Heart left ventricle (tissue), 16 donors: ENCODE data around the gene TNFRSF14. TPM values are rescaled to one million over a fixed set of nuclear protein-coding genes. Genes with fewer than 3 reads are reported as not detected.

Experiments
- ATAC-seq, 4 donors: fragments of 200-7000 bp; cut with Tn5 transposase; one replicate each; pipeline ENCODE4 v1.9.1; 2020 to 2022; ENCODE audit warnings: moderate library complexity in 4 of 4, mild to moderate bottlenecking in 3 of 4, moderate number of reproducible peaks in 1 of 4
- DNase-seq, 5 donors: peaks; one replicate each; pipeline ENCODE4 v3.0.0-alpha.2; 2020
- H3K27ac ChIP-seq, 12 donors: fragments of 200-600 bp; sonication (generic) in 4 of 12; one replicate each; pipeline versions ENCODE4 v1.5.0 to v1.8.0; 2016 to 2022; ENCODE audit warnings: mild to moderate bottlenecking in 2 of 12
- H3K27me3 ChIP-seq, 9 donors: fragments of 200-600 bp; sonication (generic) in 2 of 9; one replicate each; pipeline versions ENCODE4 v1.5.1 to v1.8.0; 2016 to 2022; ENCODE audit warnings: mild to moderate bottlenecking in 3 of 9
- H3K36me3 ChIP-seq, 9 donors: fragments of 200-600 bp; sonication (generic) in 2 of 9; one replicate each; pipeline versions ENCODE4 v1.5.0 to v1.8.0; 2018 to 2022; ENCODE audit warnings: mild to moderate bottlenecking in 2 of 9
- H3K4me1 ChIP-seq, 12 donors: fragments of 200-600 bp; sonication (generic) in 4 of 12; one replicate each; pipeline versions ENCODE4 v1.5.0 to v1.8.0; 2016 to 2022; ENCODE audit warnings: mild to moderate bottlenecking in 3 of 12
- H3K4me3 ChIP-seq, 12 donors: fragments of 200-600 bp; sonication (generic) in 4 of 12; one replicate each; pipeline versions ENCODE4 v1.5.0 to v1.8.0; 2017 to 2022; ENCODE audit warnings: mild to moderate bottlenecking in 9 of 12, moderate library complexity in 4 of 12
- H3K9me3 ChIP-seq, 12 donors: fragments of 200-600 bp; sonication (generic) in 4 of 12; one replicate each; pipeline versions ENCODE4 v1.5.0 to v1.8.0; 2016 to 2022; ENCODE audit warnings: mild to moderate bottlenecking in 1 of 12
- POLR2A ChIP-seq, 2 donors: fragments of 450-650 bp; IDR thresholded peaks; one replicate each; pipeline ENCODE4 v1.6.1; 2017; ENCODE audit warnings: antibody characterized with exemption in 2 of 2, mild to moderate bottlenecking in 2 of 2, moderate library complexity in 2 of 2
- WGBS, 4 donors: extraction: QIAGEN DNeasy Blood & Tissue Kit in 2 of 4; methylation state at CpG; one replicate each; pipeline versions ENCODE4 v1.1.5 to v1.1.7; 2013 to 2018; 5-methylcytosine and 5-hydroxymethylcytosine counted together
- intact Hi-C, 10 donors: fragments of 100-400 bp; cut with DNase I; formaldehyde crosslinking; loops; one replicate each; pipeline versions ENCODE4 v1.11.1 to v1.14.2; 2022
- polyA plus RNA-seq, 2 donors: library from polyadenylated mRNA; stranded (reverse); fragments of 200-250 nt; gene quantifications; one replicate each; pipeline ENCODE4 v1.2.3, GENCODE V29; 2013
- total RNA-seq, 9 donors: library from RNA; depleted of rRNA in 2 of 9; stranded (reverse); fragments of >200 nt in 2 of 9; fragmentation: NEBNext Ultra II Directional in 3 of 9; extraction: Animal tissue kit (Norgen Biotek cat#: 25700) in 3 of 9; gene quantifications; one replicate each; pipeline versions ENCODE4 v1.1.0 to v1.2.4, GENCODE V29; 2016 to 2023
- TF ChIP-seq, protein P1 (sequence below), 12 donors: fragments of 200-600 bp; sonication (generic) in 4 of 12; IDR thresholded peaks; one replicate each; pipeline versions ENCODE4 v1.5.0 to v1.8.0; 2018 to 2022; ENCODE audit warnings: antibody characterized with exemption in 12 of 12, mild to moderate bottlenecking in 5 of 12
- donor health status: ischemic (EF 13 %, LVEDD 7.1; RV severe dilation, severe dysfunction).
- donor health status: healthy with polysubstance abuse.
- donor health status: DM: no; HTN: yes; CAD: no.
- donor health status: DM: no; HTN: no; CAD: no.
- donor health status: ischemic (EF 25% LVEDD 6.9; RV normal size, moderate dysfunction).
- donor health status: ischemic (EF 25% LVEDD 5.7; RV mildly dilated, moderate dysfunction).
- donor health status: healthy.
- donor health status: DM: yes; HTN: yes; CAD: no.
- donor health status: ischemic (EF 35%, LVEDD 5.7; RV mildly dilated, moderate dysfunction).
- donor health status: nonischemic (EF 11% LVEDD 7.7; RV severe dilation, severe dysfunction).
- donor health status: DM: yes; HTN: yes; CAD: no.
- donor health status: PGD.
- donor health status: ischemic (EF 29% LVEDD 5.4; RV normal size, mild dysfunction).
- donor health status: nonischemic (EF 23%, LVEDD 6.1; RV moderate dilation, normal function).

The TNFRSF14 gene
- total and polyA plus RNA-seq, 11 donors, result 7.8 to 70.8 (median 14.3) TPM

DNA sequence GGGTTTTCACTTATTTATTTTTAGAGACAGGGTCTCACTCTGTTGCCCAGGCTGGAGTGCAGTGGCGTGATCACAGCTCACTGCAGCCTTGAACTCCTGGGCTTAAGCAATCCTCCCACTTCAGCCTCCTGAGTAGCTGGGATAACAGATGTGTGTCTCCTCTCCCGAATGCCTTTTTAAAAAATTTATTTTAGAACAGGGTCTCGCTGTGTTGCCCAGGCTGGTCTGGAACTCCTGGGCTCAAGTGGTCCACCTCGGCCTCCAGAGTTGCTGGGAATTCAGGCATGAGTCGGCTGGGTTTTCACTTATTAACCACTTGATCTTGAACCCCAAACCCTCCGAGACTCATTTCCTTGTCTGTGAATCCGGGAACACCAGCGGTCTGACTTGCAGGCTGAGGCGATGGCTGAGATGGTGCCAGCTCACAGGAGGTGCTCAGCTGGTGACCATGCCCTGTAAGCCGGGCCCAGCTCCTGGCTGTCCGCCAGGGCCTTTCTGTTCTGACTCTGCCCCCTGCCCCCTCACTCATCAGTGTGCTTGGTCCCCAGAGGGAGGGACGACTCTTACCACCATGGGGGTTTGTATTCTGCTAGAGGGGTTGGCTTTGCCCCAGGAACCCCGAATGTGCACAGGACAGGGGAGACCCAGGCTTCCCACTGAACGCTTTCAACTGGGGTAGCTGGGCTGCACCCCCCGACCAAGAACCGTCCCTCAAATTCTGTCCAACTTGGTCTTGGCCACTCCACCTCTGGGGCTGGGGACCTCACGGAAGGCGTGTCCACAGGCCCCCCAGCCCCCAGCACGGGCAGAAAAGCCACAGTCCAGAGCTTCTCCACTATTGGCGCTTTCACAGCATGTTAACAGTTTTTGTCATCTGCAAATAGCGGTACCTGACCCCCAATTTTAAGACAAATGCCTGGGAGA, 54.1 kb downstream of the TNFRSF14 start:
- H3K27ac ChIP-seq, result no peak overlapping the region
- 66 to 73% (median 68%) methylated on average over 17 to 21 of the region's 21 CpGs for WGBS, 4 donors
- peaks cover 0 to 24% (median 0%) of the 10 kb centered on the region in 9 donors for H3K27me3 ChIP-seq
- peaks cover 0 to 10% (median 2%) of the 10 kb centered on the region in 12 donors for H3K4me1 ChIP-seq
- no peak for TF ChIP-seq POLR2A (IDR thresholded peaks at IDR 0.05)
- TF ChIP-seq, protein P1, sequence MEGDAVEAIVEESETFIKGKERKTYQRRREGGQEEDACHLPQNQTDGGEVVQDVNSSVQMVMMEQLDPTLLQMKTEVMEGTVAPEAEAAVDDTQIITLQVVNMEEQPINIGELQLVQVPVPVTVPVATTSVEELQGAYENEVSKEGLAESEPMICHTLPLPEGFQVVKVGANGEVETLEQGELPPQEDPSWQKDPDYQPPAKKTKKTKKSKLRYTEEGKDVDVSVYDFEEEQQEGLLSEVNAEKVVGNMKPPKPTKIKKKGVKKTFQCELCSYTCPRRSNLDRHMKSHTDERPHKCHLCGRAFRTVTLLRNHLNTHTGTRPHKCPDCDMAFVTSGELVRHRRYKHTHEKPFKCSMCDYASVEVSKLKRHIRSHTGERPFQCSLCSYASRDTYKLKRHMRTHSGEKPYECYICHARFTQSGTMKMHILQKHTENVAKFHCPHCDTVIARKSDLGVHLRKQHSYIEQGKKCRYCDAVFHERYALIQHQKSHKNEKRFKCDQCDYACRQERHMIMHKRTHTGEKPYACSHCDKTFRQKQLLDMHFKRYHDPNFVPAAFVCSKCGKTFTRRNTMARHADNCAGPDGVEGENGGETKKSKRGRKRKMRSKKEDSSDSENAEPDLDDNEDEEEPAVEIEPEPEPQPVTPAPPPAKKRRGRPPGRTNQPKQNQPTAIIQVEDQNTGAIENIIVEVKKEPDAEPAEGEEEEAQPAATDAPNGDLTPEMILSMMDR (IDR thresholded peaks at IDR 0.05), result no peak
- peaks cover 0 to 23% (median 10%) of the 10 kb centered on the region in 12 donors for H3K9me3 ChIP-seq
- no peaks in the 10 kb centered on the region for H3K36me3 ChIP-seq
- H3K4me3 ChIP-seq, result peak overlapping the region in 1 of 12 donors; percentile 6
- DNase-seq (peak in 2 of 5 donors; percentile 21 to 37), ATAC-seq (no peak)
- intact Hi-C loops, result no loop called here

DNA sequence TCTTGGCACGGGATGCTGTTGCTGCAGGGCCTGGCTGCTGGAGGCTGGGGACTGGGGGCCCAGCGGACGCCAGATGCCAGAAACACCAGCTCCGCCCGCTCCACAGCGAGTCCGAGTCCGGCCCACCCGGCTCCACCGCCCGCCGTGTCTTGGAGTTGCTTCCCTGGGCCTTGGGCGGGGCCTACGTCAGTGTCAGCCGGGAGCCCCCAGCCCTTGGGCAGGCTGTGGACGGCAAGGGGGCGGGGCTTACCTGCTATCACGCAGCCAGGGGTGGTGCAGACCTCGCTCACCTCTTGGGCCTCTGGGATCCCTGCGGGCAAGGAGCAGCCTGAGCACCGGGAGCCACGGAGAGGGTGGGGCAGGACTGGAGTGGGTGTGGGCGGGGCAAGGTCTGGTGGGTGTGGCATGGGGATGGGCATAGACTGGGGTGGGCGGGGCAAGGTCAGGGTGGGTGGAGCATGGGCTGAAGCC, 54.9 kb downstream of the TNFRSF14 start:
- Histone ChIP-seq H3K4me3 (peak overlapping the region in 1 of 12 donors; percentile 6), H3K9me3 (peaks cover 0 to 31% (median 12%) of the 10 kb centered on the region in 12 donors), H3K4me1 (peaks cover 0 to 10% (median 2%) of the 10 kb centered on the region in 12 donors), H3K27me3 (peaks cover 0 to 28% (median 0%) of the 10 kb centered on the region in 9 donors), H3K36me3 (no peaks in the 10 kb centered on the region), H3K27ac (no peak overlapping the region)
- no peak for TF ChIP-seq POLR2A (IDR thresholded peaks at IDR 0.05)
- TF ChIP-seq, protein P1 (IDR thresholded peaks at IDR 0.05), result no peak
- intact Hi-C loops, result no loop called here
- DNase-seq, result peak in 3 of 5 donors; percentile 16 to 67 (median 30)
- peak in 1 of 4 donors; percentile 47 for ATAC-seq
- WGBS, 4 donors, result 9 to 20% (median 10%) methylated on average over 1 to 24 of the region's 24 CpGs

DNA sequence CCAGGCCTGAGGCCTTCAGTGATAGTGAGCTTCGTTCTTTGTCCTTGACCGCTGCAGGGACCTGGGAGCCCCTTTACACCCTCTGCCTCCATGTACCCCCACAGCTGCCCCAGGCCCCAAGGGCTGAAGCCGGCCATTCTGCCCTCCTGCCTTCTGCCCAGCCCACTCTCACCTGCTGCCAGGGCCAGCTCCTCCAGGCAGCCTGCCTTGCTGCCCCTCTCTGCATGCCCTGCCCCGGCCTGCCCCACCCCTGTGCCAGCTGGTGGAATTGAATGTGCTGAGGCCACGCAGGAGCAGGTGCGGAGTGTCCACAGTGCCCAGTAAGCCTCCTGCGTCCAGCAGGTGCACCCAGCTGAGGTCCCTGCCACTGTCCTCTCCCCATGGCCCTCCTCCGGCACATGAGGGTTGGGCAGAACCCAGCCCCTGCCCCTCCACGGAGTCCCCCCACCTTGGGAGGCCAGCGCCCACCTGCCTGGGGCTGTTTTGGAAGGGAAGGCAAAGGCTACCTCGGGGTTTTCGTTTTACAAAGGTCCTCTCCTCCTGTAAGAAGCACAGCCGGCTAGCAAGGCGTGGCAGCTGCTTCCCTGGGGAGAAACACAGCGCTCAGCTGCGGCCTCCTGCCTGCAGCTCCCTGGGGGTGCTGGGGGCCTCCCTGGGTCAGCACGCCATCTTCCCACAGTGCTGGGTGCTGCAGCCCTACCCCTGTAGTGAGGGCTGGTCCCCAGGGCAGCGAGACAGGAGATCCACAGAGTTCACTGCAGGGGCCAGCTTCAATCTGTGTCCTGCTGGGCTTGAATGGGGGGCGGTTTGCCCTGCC, 55.7 kb downstream of the TNFRSF14 start:
- intact Hi-C loops, result no loop called here

More for the DNA sequence above, 55.7 kb downstream of the TNFRSF14 start:
- Histone ChIP-seq H3K27ac (no peak overlapping the region), H3K4me1 (peaks cover 0 to 10% (median 2%) of the 10 kb centered on the region in 12 donors), H3K36me3 (no peaks in the 10 kb centered on the region), H3K9me3 (peaks cover 0 to 34% (median 15%) of the 10 kb centered on the region in 12 donors), H3K4me3 (no peak overlapping the region), H3K27me3 (peaks cover 0 to 27% (median 0%) of the 10 kb centered on the region in 9 donors)
- 83 to 88% (median 84%) methylated on average over 13 to 19 of the region's 19 CpGs for WGBS, 4 donors
- DNase-seq (peak in 2 of 5 donors; percentile 17 to 35), ATAC-seq (no peak)
- TF ChIP-seq, protein P1 (IDR thresholded peaks at IDR 0.05), result no peak
- no peak for TF ChIP-seq POLR2A (IDR thresholded peaks at IDR 0.05)
